ENCODE measurements around the gene KMT2D. TPM values are rescaled to one million over a fixed set of nuclear protein-coding genes. Genes with fewer than 3 reads are reported as not detected.

KMT2D gene
- total RNA-seq, 3 donors from 2014 or later (not counting 1 experiment from before 2014, with no cell fraction given) = 164 to 186 (median 182) TPM

GRCh38 chr12:49069507-49070346 is 9.1 kb upstream of the KMT2D start, which contains the start of gene RHEBL1:
Gene RHEBL1, minus strand, starts transcription at chr12:49069979. Its CDS starts 194 bp downstream, at chr12:49069785.
- peak within 1 kb of the TSS; percentile 83 for H3K4me3 ChIP-seq (ENCODE audit: low read length)
- no peaks in the 10 kb centered on the region for H3K27me3 Mint-ChIP-seq (ENCODE audit: low read depth in 2 of 2)
- no peaks in the 10 kb centered on the region for H3K9me3 ChIP-seq (ENCODE audit: control insufficient read depth, insufficient read depth, low read length)
- peaks cover 2% of the 10 kb centered on the region for H3K36me3 ChIP-seq (ENCODE audit: control insufficient read depth, insufficient read depth, low read length)
- no peaks in the 10 kb centered on the region for H3K36me3 Mint-ChIP-seq
- WGBS (ENCODE audit: insufficient coverage) = under 1% methylated on average over 60 of the region's 60 CpGs
- H3K27ac ChIP-seq (ENCODE audit: low read length) = peak within 1 kb of the TSS; percentile 84
- peak within 1 kb of the TSS; percentile 97 to 98 for H3K27ac Mint-ChIP-seq
- intact Hi-C loops (cut with micrococcal nuclease) = loop anchor here (1.0 to 5.0 kb wide), 3 partner anchors 9 to 118 kb away; partner anchors contain the start of genes KMT2D, TUBA1A and TUBA1B
- H3K9me3 Mint-ChIP-seq = no peaks in the 10 kb centered on the region
- DNase-seq = peak; percentile 97 to 99
- H3K27me3 ChIP-seq (ENCODE audit: control insufficient read depth, insufficient read depth, low read length) = no peaks in the 10 kb centered on the region
- peaks cover 11 to 18% of the 10 kb centered on the region in 2 donors for H3K4me1 Mint-ChIP-seq
- peak within 1 kb of the TSS; percentile 99 for H3K4me3 Mint-ChIP-seq
- peak; percentile 97 to 100 (median 99) for ATAC-seq
- TF ChIP-seq, protein P1, sequence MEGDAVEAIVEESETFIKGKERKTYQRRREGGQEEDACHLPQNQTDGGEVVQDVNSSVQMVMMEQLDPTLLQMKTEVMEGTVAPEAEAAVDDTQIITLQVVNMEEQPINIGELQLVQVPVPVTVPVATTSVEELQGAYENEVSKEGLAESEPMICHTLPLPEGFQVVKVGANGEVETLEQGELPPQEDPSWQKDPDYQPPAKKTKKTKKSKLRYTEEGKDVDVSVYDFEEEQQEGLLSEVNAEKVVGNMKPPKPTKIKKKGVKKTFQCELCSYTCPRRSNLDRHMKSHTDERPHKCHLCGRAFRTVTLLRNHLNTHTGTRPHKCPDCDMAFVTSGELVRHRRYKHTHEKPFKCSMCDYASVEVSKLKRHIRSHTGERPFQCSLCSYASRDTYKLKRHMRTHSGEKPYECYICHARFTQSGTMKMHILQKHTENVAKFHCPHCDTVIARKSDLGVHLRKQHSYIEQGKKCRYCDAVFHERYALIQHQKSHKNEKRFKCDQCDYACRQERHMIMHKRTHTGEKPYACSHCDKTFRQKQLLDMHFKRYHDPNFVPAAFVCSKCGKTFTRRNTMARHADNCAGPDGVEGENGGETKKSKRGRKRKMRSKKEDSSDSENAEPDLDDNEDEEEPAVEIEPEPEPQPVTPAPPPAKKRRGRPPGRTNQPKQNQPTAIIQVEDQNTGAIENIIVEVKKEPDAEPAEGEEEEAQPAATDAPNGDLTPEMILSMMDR (IDR thresholded peaks at IDR 0.05) = no peak
- H3K4me1 ChIP-seq (ENCODE audit: control insufficient read depth, insufficient read depth, low read length) = peaks cover 15% of the 10 kb centered on the region

GRCh38 chr12:49068879-49069506 is 8.4 kb upstream of the KMT2D start:
- WGBS (ENCODE audit: insufficient coverage) = 21% methylated on average over 18 of the region's 21 CpGs

DNA sequence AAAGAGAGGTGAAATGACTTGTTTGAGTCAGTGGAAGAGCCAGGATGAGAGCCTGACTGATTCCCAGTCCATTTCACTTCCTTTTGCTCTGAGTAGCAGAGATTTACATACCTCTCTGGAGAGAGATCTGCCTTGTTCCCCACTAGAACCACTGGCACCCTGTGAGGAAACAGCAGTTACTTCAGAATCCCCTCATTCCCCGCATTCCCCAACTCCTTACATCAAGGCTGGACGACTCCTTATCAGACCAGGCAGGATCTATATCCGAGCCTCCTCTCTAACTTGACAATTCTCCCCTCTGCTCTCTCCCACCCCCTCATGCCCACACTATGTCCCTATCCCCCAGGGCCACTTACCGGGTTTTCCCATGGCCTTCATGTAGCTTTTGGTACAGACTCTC is 5.5 kb upstream of the KMT2D start:
- Histone ChIP-seq H3K4me3 (ENCODE audit: low read length) (no peak overlapping the region), H3K27ac (ENCODE audit: low read length) (no peak overlapping the region), H3K27me3 (ENCODE audit: control insufficient read depth, insufficient read depth, low read length) (no peaks in the 10 kb centered on the region), H3K9me3 (ENCODE audit: control insufficient read depth, insufficient read depth, low read length) (no peaks in the 10 kb centered on the region), H3K4me1 (ENCODE audit: control insufficient read depth, insufficient read depth, low read length) (peaks cover 17% of the 10 kb centered on the region), H3K36me3 (ENCODE audit: control insufficient read depth, insufficient read depth, low read length) (peaks cover 2% of the 10 kb centered on the region)
- intact Hi-C loops (cut with micrococcal nuclease) = no loop called here
- Mint-ChIP-seq H3K27ac (no peak overlapping the region), H3K4me1 (peaks cover 23 to 27% of the 10 kb centered on the region in 2 donors), H3K27me3 (ENCODE audit: low read depth in 2 of 2) (no peaks in the 10 kb centered on the region), H3K4me3 (no peak overlapping the region), H3K36me3 (no peaks in the 10 kb centered on the region), H3K9me3 (no peaks in the 10 kb centered on the region)
- ATAC-seq (no peak), DNase-seq (no peak)
- 91% methylated on average over 4 of the region's 4 CpGs for WGBS (ENCODE audit: insufficient coverage)
- TF ChIP-seq, protein P1 (IDR thresholded peaks at IDR 0.05) = no peak

More at GRCh38 chr12:49068879-49069506, 8.4 kb upstream of the KMT2D start:
- ATAC-seq (no peak), DNase-seq (no peak)
- Mint-ChIP-seq H3K4me1 (peaks cover 14 to 20% of the 10 kb centered on the region in 2 donors), H3K27ac (peak overlapping the region; percentile 97 to 98), H3K27me3 (ENCODE audit: low read depth in 2 of 2) (no peaks in the 10 kb centered on the region), H3K9me3 (no peaks in the 10 kb centered on the region), H3K4me3 (peak overlapping the region; percentile 99), H3K36me3 (no peaks in the 10 kb centered on the region)
- H3K27ac ChIP-seq (ENCODE audit: low read length) = peak overlapping the region; percentile 84
- TF ChIP-seq, protein P1 (IDR thresholded peaks at IDR 0.05) = no peak
- H3K27me3 ChIP-seq (ENCODE audit: control insufficient read depth, insufficient read depth, low read length) = no peaks in the 10 kb centered on the region
- peaks cover 15% of the 10 kb centered on the region for H3K4me1 ChIP-seq (ENCODE audit: control insufficient read depth, insufficient read depth, low read length)
- H3K36me3 ChIP-seq (ENCODE audit: control insufficient read depth, insufficient read depth, low read length) = peaks cover 2% of the 10 kb centered on the region
- intact Hi-C loops (cut with micrococcal nuclease) = loop anchor here (1.0 kb wide), 1 partner anchor 9 kb away; the partner anchor contains the start of gene KMT2D
- no peaks in the 10 kb centered on the region for H3K9me3 ChIP-seq (ENCODE audit: control insufficient read depth, insufficient read depth, low read length)
- H3K4me3 ChIP-seq (ENCODE audit: low read length) = peak overlapping the region; percentile 83

Measured in natural killer cell (primary cell).